Pulmonary artery endothelial cell (primary cell): ENCODE measurements around the gene DDX59. TPM values are rescaled to one million over a fixed set of nuclear protein-coding genes. Genes with fewer than 3 reads are reported as not detected.
"Not testable (repeated sequence)": the region's sequence is repeated elsewhere in the genome, so short reads cannot be mapped to it uniquely, and the experiment has no call there.

ENCODE experiments used
- DNase-seq: peaks from one replicate; pipeline ENCODE4 v3.0.0-alpha.2; 2011; ENCODE audit warnings: low read depth, low spot score
- total RNA-seq: library from RNA; depleted of rRNA; stranded (reverse); fragments of >200 nt; gene quantifications from 2 replicates; pipeline ENCODE4 v1.2.3, GENCODE V29; 2014

Gene DDX59
- total RNA-seq, 1 donor from 2014 or later = 11.3 TPM

- DNase-seq = not testable (repeated sequence)
These were observed 39.2 kb downstream of the DDX59 start for GRCh38 chr1:200630515-200630899.

- DNase-seq = no peak
These were observed 39.7 kb downstream of the DDX59 start for GRCh38 chr1:200629876-200630514.

GRCh38 chr1:200628223-200628881, 41.4 kb downstream of the DDX59 start:
- no peak for DNase-seq

- DNase-seq = no peak
These were observed 42.0 kb downstream of the DDX59 start for GRCh38 chr1:200627575-200628222.

GRCh38 chr1:200626853-200627534, 42.7 kb downstream of the DDX59 start:
- no peak for DNase-seq

- DNase-seq = no peak
These were observed 44.3 kb downstream of the DDX59 start for GRCh38 chr1:200625381-200625824.

- DNase-seq = no peak
These were observed 44.9 kb downstream of the DDX59 start for GRCh38 chr1:200624679-200625335.

- peak; percentile 70 for DNase-seq
These were observed 49.2 kb downstream of the DDX59 start, which contains the start of gene KIF14 for GRCh38 chr1:200620273-200621131. Gene KIF14 (minus strand): TSS chr1:200620751. CDS start chr1:200618723, 2,028 bp downstream.

GRCh38 chr1:200619894-200620272, 49.8 kb downstream of the DDX59 start:
- DNase-seq = no peak

- no peak for DNase-seq
These were observed 58.9 kb downstream of the DDX59 start for GRCh38 chr1:200610846-200611245.

- DNase-seq = no peak
These were observed 67.1 kb downstream of the DDX59 start for GRCh38 chr1:200602632-200603031.

Other genes starting within 250 kb of the DDX59 start
- 7.3 and 15.5 TPM in 2 replicates for gene KIF14, start 49.2 kb downstream of the DDX59 start, total RNA-seq
- gene CAMSAP2, start 69.0 kb upstream of the DDX59 start, total RNA-seq = 26.1 and 34.5 TPM in 2 replicates
- not detected in 2 replicates for gene GPR25, start 203.1 kb upstream of the DDX59 start, total RNA-seq
- not detected in 2 replicates for gene INAVA, start 225.0 kb upstream of the DDX59 start, total RNA-seq